GM12875 (cell line): Measurements from ENCODE around the gene PTEN.
A peak's percentile ranks its signal among the peaks of the same experiment; 100 is the strongest.

Experiments
- H3K4me3 ChIP-seq: one replicate; pipeline ENCODE4 v1.5.1; 2011; ENCODE audit warnings: low read depth, low read length, control low read depth
- CTCF ChIP-seq: IDR thresholded peaks from 2 replicates; pipeline ENCODE4 v1.5.1; 2011; ENCODE audit warnings: low read depth, mild to moderate bottlenecking, control low read depth, inconsistent platforms, low read length, moderate library complexity, borderline replicate concordance; ENCODE audit not compliant: insufficient read depth

Gene PTEN

GRCh38 chr10:87861566-87861952 lies 1.9 kb upstream of the PTEN start:
- peak overlapping the region; percentile 95 for H3K4me3 ChIP-seq
- TF ChIP-seq CTCF, result no peak

- peak overlapping the region; percentile 95 for H3K4me3 ChIP-seq
- TF ChIP-seq CTCF, result no peak
Observed at GRCh38 chr10:87861953-87862678, 1.3 kb upstream of the PTEN start.

DNA sequence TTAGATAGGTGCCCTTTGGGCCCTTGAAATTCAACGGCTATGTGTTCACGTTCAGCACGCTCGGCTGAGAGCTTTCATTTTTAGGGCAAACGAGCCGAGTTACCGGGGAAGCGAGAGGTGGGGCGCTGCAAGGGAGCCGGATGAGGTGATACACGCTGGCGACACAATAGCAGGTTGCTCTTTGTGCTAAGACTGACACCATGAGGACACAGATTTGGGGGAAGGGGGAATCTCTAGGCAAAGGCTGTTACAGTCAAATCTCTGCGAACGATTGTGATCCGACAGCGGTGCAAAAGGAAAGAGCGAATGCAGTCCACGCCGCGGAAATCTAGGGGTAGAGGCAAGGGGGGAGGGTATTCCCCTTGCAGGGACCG lies 759 bp upstream of the PTEN start:
- H3K4me3 ChIP-seq, result peak overlapping the region; percentile 95
- no peak for TF ChIP-seq CTCF

DNA sequence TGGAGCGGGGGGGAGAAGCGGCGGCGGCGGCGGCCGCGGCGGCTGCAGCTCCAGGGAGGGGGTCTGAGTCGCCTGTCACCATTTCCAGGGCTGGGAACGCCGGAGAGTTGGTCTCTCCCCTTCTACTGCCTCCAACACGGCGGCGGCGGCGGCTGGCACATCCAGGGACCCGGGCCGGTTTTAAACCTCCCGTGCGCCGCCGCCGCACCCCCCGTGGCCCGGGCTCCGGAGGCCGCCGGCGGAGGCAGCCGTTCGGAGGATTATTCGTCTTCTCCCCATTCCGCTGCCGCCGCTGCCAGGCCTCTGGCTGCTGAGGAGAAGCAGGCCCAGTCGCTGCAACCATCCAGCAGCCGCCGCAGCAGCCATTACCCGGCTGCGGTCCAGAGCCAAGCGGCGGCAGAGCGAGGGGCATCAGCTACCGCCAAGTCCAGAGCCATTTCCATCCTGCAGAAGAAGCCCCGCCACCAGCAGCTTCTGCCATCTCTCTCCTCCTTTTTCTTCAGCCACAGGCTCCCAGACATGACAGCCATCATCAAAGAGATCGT lies 598 bp downstream of the PTEN start:
- peak overlapping the region; percentile 95 for H3K4me3 ChIP-seq

- H3K4me3 ChIP-seq, result peak overlapping the region; percentile 95
- no peak for TF ChIP-seq CTCF
Observed at GRCh38 chr10:87864496-87865059, 1.2 kb downstream of the PTEN start.

DNA sequence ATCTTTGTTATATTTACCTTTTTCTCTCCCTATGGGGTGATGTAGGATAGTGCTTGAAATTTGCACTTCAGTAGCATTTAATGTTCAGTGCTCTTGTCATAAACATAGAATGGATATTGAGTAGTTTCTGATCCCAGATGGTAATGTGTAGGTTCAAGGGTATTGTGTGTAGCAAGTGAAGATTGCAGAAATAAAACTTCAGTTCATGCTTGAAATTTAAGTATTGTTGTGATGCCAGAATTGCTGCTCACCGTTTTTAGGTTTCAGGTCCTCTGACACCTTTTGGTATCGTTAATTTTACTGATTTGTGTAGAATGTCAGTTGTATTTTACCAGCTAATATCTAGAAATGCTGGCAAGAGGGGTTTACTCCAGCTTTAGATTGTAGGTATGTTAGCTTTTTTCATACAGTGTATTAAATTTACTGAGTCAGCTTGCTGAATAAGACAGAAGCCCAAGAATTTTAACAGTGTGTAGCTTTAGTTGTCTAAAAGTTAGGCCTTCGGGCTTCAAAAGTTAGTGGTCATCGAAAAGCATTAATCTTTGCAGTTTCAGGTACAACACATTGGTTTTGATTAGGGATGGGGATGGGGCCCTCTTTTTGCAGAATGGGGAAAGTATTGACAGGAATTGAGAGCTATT lies 1.9 kb downstream of the PTEN start:
- no peak for TF ChIP-seq CTCF
- peak overlapping the region; percentile 95 for H3K4me3 ChIP-seq

DNA sequence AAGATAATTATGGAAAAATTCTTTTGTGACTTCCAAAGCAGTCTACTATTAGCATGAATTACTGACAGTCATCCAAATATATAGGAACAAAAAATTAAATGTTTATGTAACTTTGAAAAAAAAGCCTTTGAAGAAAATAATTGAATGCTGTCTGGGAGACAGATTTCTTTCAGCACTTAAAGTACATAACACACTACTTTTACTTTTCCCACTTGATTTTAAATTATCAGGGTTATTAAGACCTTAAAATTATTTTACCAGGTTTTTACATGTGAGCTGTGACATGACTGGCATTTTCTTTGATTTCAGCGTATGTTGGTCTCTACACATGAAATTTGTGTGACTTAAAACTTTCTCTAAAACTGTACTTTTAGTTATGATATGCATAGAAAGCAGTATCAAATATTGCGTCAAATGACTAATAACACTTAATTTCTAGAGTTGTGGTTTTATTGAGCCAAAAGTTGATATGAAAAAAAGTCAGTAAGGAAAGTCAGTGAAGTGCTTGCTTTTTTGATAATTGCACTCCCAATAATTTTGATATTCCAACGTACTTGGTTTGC lies 3.1 kb downstream of the PTEN start:
- H3K4me3 ChIP-seq, result peak overlapping the region; percentile 95
- no peak for TF ChIP-seq CTCF
